GM23338 (cell line): ENCODE results near the gene HNMT.

Experiments
- CTCF ChIP-seq, 2 experiments: fragments of 200-600 bp in 1 of 2; sonication (generic) in 1 of 2; conservative IDR thresholded peaks; 2 replicates each; pipeline versions ENCODE4 v1.5.1 to v1.6.1; 2016 to 2017; ENCODE audit warnings: antibody characterized with exemption in 2 of 2, low read depth in 2 of 2, mild to moderate bottlenecking in 2 of 2, moderate library complexity in 1 of 2
- EZH2 ChIP-seq: fragments of 200-600 bp; sonication (generic); IDR thresholded peaks from one replicate; pipeline ENCODE4 v1.8.0; 2017; ENCODE audit warnings: antibody characterized with exemption, mild to moderate bottlenecking, low read depth; ENCODE audit not compliant: unreplicated experiment
- JUNB ChIP-seq: IDR thresholded peaks from one replicate; pipeline ENCODE4 v1.6.1; 2016; ENCODE audit warnings: antibody characterized with exemption; ENCODE audit not compliant: unreplicated experiment
- POLR2AphosphoS5 ChIP-seq: IDR thresholded peaks from 2 replicates; pipeline ENCODE4 v1.6.1; 2016; ENCODE audit warnings: antibody characterized with exemption, low read depth

GRCh38 chr2:137945229-137945628, 19.0 kb upstream of the HNMT start:
- TF ChIP-seq CTCF (conservative IDR thresholded peaks at IDR 0.05; ENCODE audit: low read depth in 2 of 2), result no peak
- TF ChIP-seq EZH2, result no peak
- TF ChIP-seq JUNB, result no peak
- TF ChIP-seq POLR2AphosphoS5, result no peak
